Stimulated activated CD4-positive, alpha-beta T cell treated with anti-CD3 and anti-CD28 coated beads, Interleukin-2, amount 100 ng/mL, for 48 hours (primary cell): Measurements from ENCODE around the gene HEATR5A.
"Not testable (repeated sequence)": the region's sequence is repeated elsewhere in the genome, so short reads cannot be mapped to it uniquely, and the experiment has no call there.

Source experiments
- DNase-seq, 2 donors: peaks; one replicate each; pipeline ENCODE4 v3.0.0-alpha.2; 2020

Gene HEATR5A

GRCh38 chr14:31320922-31321766 lies 99.2 kb downstream of the HEATR5A start:
- no peak for DNase-seq

GRCh38 chr14:31320216-31320615 lies 100.1 kb downstream of the HEATR5A start:
- DNase-seq, result no peak

GRCh38 chr14:31319701-31320100 lies 100.6 kb downstream of the HEATR5A start:
- no peak for DNase-seq

- no peak for DNase-seq
Measured at GRCh38 chr14:31312934-31313333, 107.4 kb downstream of the HEATR5A start.

GRCh38 chr14:31312370-31312769 lies 108.0 kb downstream of the HEATR5A start:
- DNase-seq, result not testable (repeated sequence)

GRCh38 chr14:31307618-31308017 lies 112.7 kb downstream of the HEATR5A start:
- DNase-seq, result no peak

- DNase-seq, result no peak
Measured at GRCh38 chr14:31307198-31307597, 113.2 kb downstream of the HEATR5A start.

GRCh38 chr14:31303654-31304053 lies 116.7 kb downstream of the HEATR5A start:
- DNase-seq, result no peak

- DNase-seq, result no peak
Measured at GRCh38 chr14:31300883-31301282, 119.5 kb downstream of the HEATR5A start.

GRCh38 chr14:31300296-31300695 lies 120.1 kb downstream of the HEATR5A start:
- no peak for DNase-seq

GRCh38 chr14:31297701-31298344 lies 122.5 kb downstream of the HEATR5A start:
- DNase-seq, result no peak

- no peak for DNase-seq
Measured at GRCh38 chr14:31297112-31297511, 123.2 kb downstream of the HEATR5A start.

GRCh38 chr14:31294746-31295405 lies 125.5 kb downstream of the HEATR5A start:
- no peak for DNase-seq

- DNase-seq, result no peak
Measured at GRCh38 chr14:31292937-31293616, 127.3 kb downstream of the HEATR5A start.

GRCh38 chr14:31291210-31291609 lies 129.1 kb downstream of the HEATR5A start:
- DNase-seq, result no peak

- DNase-seq, result no peak
Measured at GRCh38 chr14:31287294-31287972, 132.9 kb downstream of the HEATR5A start.

GRCh38 chr14:31286456-31287293 lies 133.7 kb downstream of the HEATR5A start:
- DNase-seq, result peak in 1 of 2 donors; percentile 12

- no peak for DNase-seq
Measured at GRCh38 chr14:31283578-31284252, 136.6 kb downstream of the HEATR5A start.

GRCh38 chr14:31283153-31283552 lies 137.2 kb downstream of the HEATR5A start:
- no peak for DNase-seq

- no peak for DNase-seq
Measured at GRCh38 chr14:31280871-31281220, 139.5 kb downstream of the HEATR5A start.
